Coronary artery (tissue), 2 donors: ENCODE data around the gene PRSS38.
A peak's percentile ranks its signal among the peaks of the same experiment; 100 is the strongest.

Source experiments
- DNase-seq: peaks from one replicate; pipeline ENCODE4 v3.0.0-alpha.2; 2017; ENCODE audit warnings: low spot score
- H3K27ac ChIP-seq, 2 donors: fragments of 200-600 bp; sonication (generic); one replicate each; pipeline ENCODE4 v1.5.1; 2016 to 2019
- H3K4me3 ChIP-seq: fragments of 200-600 bp; sonication (generic); 2 replicates; pipeline ENCODE4 v1.5.1; 2016; ENCODE audit warnings: mild to moderate bottlenecking, moderate library complexity
- CTCF ChIP-seq: fragments of 200-600 bp; sonication (generic); IDR thresholded peaks from one replicate; pipeline ENCODE4 v1.5.1; 2019; ENCODE audit warnings: antibody characterized with exemption

PRSS38 gene

GRCh38 chr1:227894831-227895451 is 79.5 kb downstream of the PRSS38 start:
- Histone ChIP-seq H3K27ac (no peak overlapping the region), H3K4me3 (no peak overlapping the region)
- DNase-seq: peak; percentile 65
- no peak for TF ChIP-seq CTCF
